ENCODE measurements around the gene TSPAN10. TPM values are rescaled to one million over a fixed set of nuclear protein-coding genes. Genes with fewer than 3 reads are reported as not detected.

The TSPAN10 gene
- polyA plus RNA-seq, 1 donor from 2014 or later = not detected

- Histone ChIP-seq H3K9me3 (ENCODE audit: low read length) (peaks cover 7% of the 10 kb centered on the region), H3K79me2 (replicated peaks; ENCODE audit: insufficient read depth, low read length) (no peaks in the 10 kb centered on the region), H2AFZ (ENCODE audit: low read depth, low read length) (no peak overlapping the region), H3K4me3 (ENCODE audit: low read length) (no peak overlapping the region), H3K9me2 (ENCODE audit: insufficient read depth, low read length) (no peaks in the 10 kb centered on the region), H3K4me2 (ENCODE audit: low read length) (no peak overlapping the region), H4K20me1 (ENCODE audit: insufficient read depth) (no peaks in the 10 kb centered on the region), H3K36me3 (ENCODE audit: insufficient read depth, low read length) (no peaks in the 10 kb centered on the region), H3F3A (ENCODE audit: insufficient read depth, low read length, poor library complexity, severe bottlenecking) (no peaks in the 10 kb centered on the region), H3K27me3 (ENCODE audit: insufficient read depth, low read depth, low read length) (peaks cover 11% of the 10 kb centered on the region), H3K9ac (ENCODE audit: low read length) (no peak overlapping the region), H3K27ac (ENCODE audit: low read length) (no peak overlapping the region)
- TF ChIP-seq EP300 (conservative IDR thresholded peaks at IDR 0.05; ENCODE audit: poor library complexity, severe bottlenecking) = no peak
- TF ChIP-seq TAF1 (IDR thresholded peaks at IDR 0.05; ENCODE audit: low read depth) = no peak
- no peak for TF ChIP-seq EZH2 (IDR thresholded peaks at IDR 0.05; ENCODE audit: borderline replicate concordance, insufficient read depth, low read length, poor library complexity, severe bottlenecking)
- TF ChIP-seq SMC3 (conservative IDR thresholded peaks at IDR 0.05; ENCODE audit: poor library complexity) = no peak
- TF ChIP-seq RAD21 (conservative IDR thresholded peaks at IDR 0.05) = no peak
- TF ChIP-seq POLR2AphosphoS5 (IDR thresholded peaks at IDR 0.05) = no peak
- TF ChIP-seq REST (IDR thresholded peaks at IDR 0.05; ENCODE audit: borderline replicate concordance) = no peak
- TF ChIP-seq MXI1 (conservative IDR thresholded peaks at IDR 0.05; ENCODE audit: poor library complexity, severe bottlenecking) = no peak
- no peak for TF ChIP-seq CTCF (IDR thresholded peaks at IDR 0.05; ENCODE audit: poor library complexity, severe bottlenecking)
Measured at GRCh38 chr17:81647640-81648012, 10.6 kb downstream of the TSPAN10 start.

- no peaks in the 10 kb centered on the region for H3F3A ChIP-seq (ENCODE audit: insufficient read depth, low read length, poor library complexity, severe bottlenecking)
- H3K9me3 ChIP-seq (ENCODE audit: low read length) = peaks cover 7% of the 10 kb centered on the region
- H3K27me3 ChIP-seq (ENCODE audit: insufficient read depth, low read depth, low read length) = peaks cover 11% of the 10 kb centered on the region
- H2AFZ ChIP-seq (ENCODE audit: low read depth, low read length) = no peak overlapping the region
- no peaks in the 10 kb centered on the region for H3K9me2 ChIP-seq (ENCODE audit: insufficient read depth, low read length)
- TF ChIP-seq TAF1 (IDR thresholded peaks at IDR 0.05; ENCODE audit: low read depth) = no peak
- TF ChIP-seq EP300 (conservative IDR thresholded peaks at IDR 0.05; ENCODE audit: poor library complexity, severe bottlenecking) = no peak
- TF ChIP-seq MXI1 (conservative IDR thresholded peaks at IDR 0.05; ENCODE audit: poor library complexity, severe bottlenecking) = no peak
- TF ChIP-seq SMC3 (conservative IDR thresholded peaks at IDR 0.05; ENCODE audit: poor library complexity) = no peak
- TF ChIP-seq REST (IDR thresholded peaks at IDR 0.05; ENCODE audit: borderline replicate concordance) = no peak
- no peak for TF ChIP-seq CTCF (IDR thresholded peaks at IDR 0.05; ENCODE audit: poor library complexity, severe bottlenecking)
- TF ChIP-seq EZH2 (IDR thresholded peaks at IDR 0.05; ENCODE audit: borderline replicate concordance, insufficient read depth, low read length, poor library complexity, severe bottlenecking) = no peak
- no peak for TF ChIP-seq RAD21 (conservative IDR thresholded peaks at IDR 0.05)
- TF ChIP-seq POLR2AphosphoS5 (IDR thresholded peaks at IDR 0.05) = no peak
- H3K9ac ChIP-seq (ENCODE audit: low read length) = no peak overlapping the region
- no peak overlapping the region for H3K27ac ChIP-seq (ENCODE audit: low read length)
- no peak overlapping the region for H3K4me2 ChIP-seq (ENCODE audit: low read length)
- no peak overlapping the region for H3K4me3 ChIP-seq (ENCODE audit: low read length)
- no peaks in the 10 kb centered on the region for H3K79me2 ChIP-seq (replicated peaks; ENCODE audit: insufficient read depth, low read length)
- no peaks in the 10 kb centered on the region for H4K20me1 ChIP-seq (ENCODE audit: insufficient read depth)
- H3K36me3 ChIP-seq (ENCODE audit: insufficient read depth, low read length) = no peaks in the 10 kb centered on the region
Measured at GRCh38 chr17:81648013-81648706, 11.2 kb downstream of the TSPAN10 start.

All from neural cell (in vitro differentiated cells).